OCI-LY1 (cell line): ENCODE results near the gene SYNGR4.

ENCODE experiments used
- CTCF ChIP-seq: fragments of 200-600 bp; sonication (generic), shearing (Covaris generic); IDR thresholded peaks from 2 replicates; pipeline ENCODE4 v1.5.1; 2017; ENCODE audit warnings: mild to moderate bottlenecking, antibody characterized with exemption, low read length, moderate library complexity, mixed read lengths
- EZH2 ChIP-seq: fragments of 200-600 bp; sonication (generic), shearing (Covaris generic); IDR thresholded peaks from 2 replicates; pipeline ENCODE4 v1.8.0; 2017; ENCODE audit warnings: borderline replicate concordance, mixed run types, mild to moderate bottlenecking, antibody characterized with exemption, low read length, moderate library complexity, mixed read lengths

GRCh38 chr19:48368936-48369335 lies 4.8 kb downstream of the SYNGR4 start:
- TF ChIP-seq CTCF (no peak), EZH2 (no peak)
